Naive thymus-derived CD4-positive, alpha-beta T cell (primary cell): Measurements from ENCODE around the gene IL15. TPM values are rescaled to one million over a fixed set of nuclear protein-coding genes. Genes with fewer than 3 reads are reported as not detected.

Source experiments
- ATAC-seq: fragments of 150-1000 bp; cut with Tn5 transposase; 2 replicates; pipeline ENCODE4 v1.10.0; 2021; ENCODE audit warnings: mild to moderate bottlenecking, moderate library complexity
- CTCF ChIA-PET: fragments of 350-600 bp; sonication (Branson Sonifier 250); formaldehyde crosslinking; loops from one replicate; lab custom pipeline; 2021; ENCODE audit warnings: antibody characterized with exemption; lab: Charles Lee
- POLR2A ChIA-PET: fragments of 350-600 bp; sonication (Branson Sonifier 250); formaldehyde crosslinking; loops from one replicate; lab custom pipeline; 2021; ENCODE audit warnings: antibody characterized with exemption, inconsistent platforms; lab: Charles Lee
- DNase-seq, 9 donors: peaks; one replicate each; pipeline versions ENCODE4 v3.0.0 to v3.0.0-alpha.2; 2020 to 2022; ENCODE audit warnings: mixed read lengths in 1 of 9
- H3K27ac ChIP-seq: one replicate; pipeline ENCODE4 v1.7.0; 2013; ENCODE audit warnings: mild to moderate bottlenecking, low read depth, low read length, moderate library complexity
- H3K27me3 ChIP-seq, 2 donors: one replicate each; pipeline ENCODE4 v1.7.0; 2013; ENCODE audit warnings: low read length in 2 of 2, mild to moderate bottlenecking in 2 of 2, moderate library complexity in 2 of 2; ENCODE audit not compliant: control insufficient read depth in 2 of 2, insufficient read depth in 2 of 2
- H3K36me3 ChIP-seq, 3 experiments: 1 replicate in 2 of 3; 2 replicates in 1 of 3; pipeline ENCODE4 v1.7.0; 2013; ENCODE audit warnings: low read length in 3 of 3, mild to moderate bottlenecking in 3 of 3, moderate library complexity in 1 of 3; ENCODE audit not compliant: insufficient read depth in 3 of 3, control insufficient read depth in 2 of 3
- H3K4me1 ChIP-seq, 2 donors: one replicate each; pipeline ENCODE4 v1.7.0; 2013; ENCODE audit warnings: low read length in 2 of 2, mild to moderate bottlenecking in 2 of 2, moderate library complexity in 1 of 2; ENCODE audit not compliant: control insufficient read depth in 2 of 2, insufficient read depth in 2 of 2
- H3K4me3 ChIP-seq: 2 replicates; pipeline ENCODE4 v1.7.0; 2013; ENCODE audit warnings: mild to moderate bottlenecking, low read length
- H3K9me3 ChIP-seq, 3 experiments: 1 replicate in 2 of 3; 2 replicates in 1 of 3; pipeline ENCODE4 v1.7.0; 2013; ENCODE audit warnings: low read length in 3 of 3; ENCODE audit not compliant: control insufficient read depth in 2 of 3
- H3K27ac Mint-ChIP-seq, 9 donors: one replicate each; pipeline ENCODE4 v1.8.0; 2020 to 2022; ENCODE audit warnings: mixed read lengths in 9 of 9, mild to moderate bottlenecking in 8 of 9, moderate library complexity in 5 of 9, inconsistent platforms in 2 of 9
- H3K27me3 Mint-ChIP-seq, 5 donors: one replicate each; pipeline ENCODE4 v1.8.0; 2021 to 2022; ENCODE audit warnings: mixed read lengths in 5 of 5, mild to moderate bottlenecking in 1 of 5
- H3K36me3 Mint-ChIP-seq, 5 donors: one replicate each; pipeline ENCODE4 v1.8.0; 2020 to 2022; ENCODE audit warnings: mixed read lengths in 5 of 5, mild to moderate bottlenecking in 3 of 5, inconsistent platforms in 1 of 5
- H3K4me1 Mint-ChIP-seq, 7 donors: one replicate each; pipeline ENCODE4 v1.8.0; 2020 to 2022; ENCODE audit warnings: mixed read lengths in 7 of 7, mild to moderate bottlenecking in 3 of 7, inconsistent platforms in 1 of 7
- H3K4me3 Mint-ChIP-seq, 10 donors: one replicate each; pipeline ENCODE4 v1.8.0; 2020 to 2022; ENCODE audit warnings: mild to moderate bottlenecking in 10 of 10, mixed read lengths in 10 of 10, moderate library complexity in 6 of 10, inconsistent platforms in 2 of 10
- H3K9me3 Mint-ChIP-seq, 11 donors: one replicate each; pipeline ENCODE4 v1.8.0; 2020 to 2022; ENCODE audit warnings: mixed read lengths in 11 of 11, mild to moderate bottlenecking in 4 of 11, inconsistent platforms in 1 of 11, moderate library complexity in 1 of 11
- intact Hi-C, 2 donors: fragments of 100-400 bp; cut with micrococcal nuclease; formaldehyde crosslinking; loops; one replicate each; pipeline ENCODE4 v1.15.1; 2023
- polyA plus RNA-seq, 2 donors: library from polyadenylated mRNA; unstranded; fragments of 300-500 nt; fragmentation: Illumina TruSeq; gene quantifications; one replicate each; pipeline ENCODE4 v1.2.3, GENCODE V29; 2021
- total RNA-seq, 6 experiments: library from RNA in 5 of 6; stranded (reverse) in 5 of 6; gene quantifications; 1 replicate in 5 of 6; 2 replicates in 1 of 6; pipeline ENCODE4 v1.2.3 and lab custom pipeline; 2021 to 2026

Gene IL15
- total and polyA plus RNA-seq, 7 experiments from 2014 or later = 0.47 to 8.7 (median 0.64) TPM

DNA sequence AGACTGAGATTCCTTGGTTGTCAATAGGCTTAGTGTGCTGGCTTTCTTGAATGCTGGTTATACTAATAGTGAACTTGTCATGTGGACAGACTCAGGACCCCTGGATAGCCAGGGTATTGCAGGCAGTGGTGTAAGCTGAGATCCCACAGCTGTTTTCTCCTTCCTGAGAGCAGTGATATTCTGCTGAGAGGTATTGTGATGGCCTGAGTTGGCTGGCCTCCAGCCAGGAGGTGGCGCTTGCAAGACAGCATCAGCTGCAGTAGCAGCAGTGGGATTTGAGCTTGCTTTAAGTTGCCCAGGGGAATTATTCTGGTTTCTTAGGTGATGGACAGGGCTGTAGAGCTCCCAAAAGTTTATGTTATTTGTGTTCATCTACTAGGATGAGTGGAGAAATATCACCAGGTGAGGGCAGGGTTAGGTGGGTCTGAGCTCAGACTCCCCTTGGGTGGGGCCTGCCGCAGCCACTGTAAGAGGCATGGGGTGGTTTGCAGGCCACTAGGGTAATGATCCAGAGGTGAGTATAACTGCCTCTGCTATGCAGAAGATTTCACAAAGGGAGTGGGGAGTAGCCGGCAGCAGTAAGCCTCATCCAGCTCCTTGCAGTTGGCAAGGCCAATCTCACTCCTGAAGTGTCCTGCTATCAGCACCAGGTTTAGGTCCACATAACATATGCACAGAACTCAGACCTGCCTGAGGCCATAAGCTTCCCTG lies 66.2 kb downstream of the IL15 start:
- Histone ChIP-seq H3K4me1 (peaks cover 0 to 8% of the 10 kb centered on the region in 2 donors), H3K4me3 (no peak overlapping the region), H3K27me3 (peaks cover 0 to 4% of the 10 kb centered on the region in 2 donors), H3K36me3 (no peaks in the 10 kb centered on the region), H3K9me3 (peaks cover 0 to 5% (median 0%) of the 10 kb centered on the region in 3 experiments), H3K27ac (no peak overlapping the region)
- ATAC-seq = no peak
- DNase-seq = no peak
- POLR2A ChIA-PET = interaction anchor here (0.7 kb wide), 1 partner anchor 14 kb away, joined by 3 read pairs; no protein-coding TSS in a partner anchor
- CTCF ChIA-PET = no interaction called here
- Mint-ChIP-seq H3K4me3 (no peak overlapping the region), H3K36me3 (no peaks in the 10 kb centered on the region), H3K9me3 (peaks cover 0 to 22% (median 8%) of the 10 kb centered on the region in 11 donors), H3K27ac (no peak overlapping the region), H3K27me3 (peaks cover 0 to 9% (median 4%) of the 10 kb centered on the region in 5 donors), H3K4me1 (peaks cover 0 to 4% (median 0%) of the 10 kb centered on the region in 7 donors)
- intact Hi-C loops = loop anchor here (1.0 to 2.0 kb wide), 2 partner anchors 1144 to 1145 kb away; partner anchors contain the start of gene INPP4B (in 1 of the 2)

GRCh38 chr4:141703497-141703896 lies 67.1 kb downstream of the IL15 start:
- no peaks in the 10 kb centered on the region for H3K36me3 Mint-ChIP-seq
- intact Hi-C loops = loop anchor here in 1 of 2 donors (2.0 kb wide), 1 partner anchor 1143 kb away; the partner anchor contains the start of gene INPP4B
- peaks cover 0 to 9% (median 4%) of the 10 kb centered on the region in 5 donors for H3K27me3 Mint-ChIP-seq
- ATAC-seq (no peak), DNase-seq (no peak)
- H3K9me3 Mint-ChIP-seq = peaks cover 0 to 30% (median 8%) of the 10 kb centered on the region in 11 donors
- peaks cover 0 to 10% (median 0%) of the 10 kb centered on the region in 3 experiments for H3K9me3 ChIP-seq
- H3K27me3 ChIP-seq = peaks cover 0 to 4% of the 10 kb centered on the region in 2 donors
- no peak overlapping the region for H3K27ac Mint-ChIP-seq
- no peak overlapping the region for H3K4me3 Mint-ChIP-seq
- CTCF ChIA-PET = interaction anchor here (0.6 kb wide), 3 partner anchors 9 to 1256 kb away, joined by 3 to 7 read pairs (median 4); no protein-coding TSS in a partner anchor
- no peak overlapping the region for H3K27ac ChIP-seq
- POLR2A ChIA-PET = no interaction called here
- peaks cover 0 to 8% of the 10 kb centered on the region in 2 donors for H3K4me1 ChIP-seq
- H3K36me3 ChIP-seq = no peaks in the 10 kb centered on the region
- H3K4me3 ChIP-seq = no peak overlapping the region
- H3K4me1 Mint-ChIP-seq = peaks cover 0 to 4% (median 0%) of the 10 kb centered on the region in 7 donors

GRCh38 chr4:141705048-141705746 lies 68.8 kb downstream of the IL15 start:
- H3K4me1 ChIP-seq = peaks cover 0 to 8% of the 10 kb centered on the region in 2 donors
- H3K27me3 ChIP-seq = peaks cover 0 to 4% of the 10 kb centered on the region in 2 donors
- H3K4me1 Mint-ChIP-seq = peaks cover 0 to 4% (median 0%) of the 10 kb centered on the region in 7 donors
- no peaks in the 10 kb centered on the region for H3K36me3 Mint-ChIP-seq
- H3K9me3 Mint-ChIP-seq = peaks cover 0 to 32% (median 8%) of the 10 kb centered on the region in 11 donors
- no peak for DNase-seq
- H3K9me3 ChIP-seq = peaks cover 0 to 10% (median 0%) of the 10 kb centered on the region in 3 experiments
- H3K27me3 Mint-ChIP-seq = peaks cover 0 to 9% (median 0%) of the 10 kb centered on the region in 5 donors
- no peak for ATAC-seq
- no peak overlapping the region for H3K4me3 Mint-ChIP-seq
- H3K27ac ChIP-seq = no peak overlapping the region
- no peaks in the 10 kb centered on the region for H3K36me3 ChIP-seq
- intact Hi-C loops = loop anchor here in 1 of 2 donors (5.0 kb wide), 1 partner anchor 67 kb away; no protein-coding TSS in a partner anchor
- CTCF ChIA-PET = no interaction called here
- POLR2A ChIA-PET = no interaction called here
- H3K4me3 ChIP-seq = no peak overlapping the region
- H3K27ac Mint-ChIP-seq = no peak overlapping the region

- Histone ChIP-seq H3K4me1 (peaks cover 0 to 8% of the 10 kb centered on the region in 2 donors), H3K9me3 (peaks cover 0 to 10% (median 0%) of the 10 kb centered on the region in 3 experiments), H3K27me3 (peaks cover 0 to 4% of the 10 kb centered on the region in 2 donors), H3K27ac (no peak overlapping the region), H3K36me3 (no peaks in the 10 kb centered on the region), H3K4me3 (no peak overlapping the region)
- ATAC-seq = no peak
- Mint-ChIP-seq H3K4me1 (peaks cover 0 to 4% (median 0%) of the 10 kb centered on the region in 7 donors), H3K27ac (no peak overlapping the region), H3K4me3 (no peak overlapping the region), H3K27me3 (peaks cover 0 to 8% (median 0%) of the 10 kb centered on the region in 5 donors), H3K36me3 (no peaks in the 10 kb centered on the region), H3K9me3 (peaks cover 0 to 32% (median 8%) of the 10 kb centered on the region in 11 donors)
- POLR2A ChIA-PET = interaction anchor here (0.6 kb wide), 1 partner anchor 47 kb away, joined by 3 read pairs; no protein-coding TSS in a partner anchor
- no peak for DNase-seq
- intact Hi-C loops = loop anchor here in 1 of 2 donors (5.0 kb wide), 1 partner anchor 66 kb away; no protein-coding TSS in a partner anchor
- CTCF ChIA-PET = no interaction called here
Measured at GRCh38 chr4:141705747-141706377, 69.5 kb downstream of the IL15 start.

- no peak overlapping the region for H3K4me3 ChIP-seq
Measured at GRCh38 chr4:141706445-141706844, 70.1 kb downstream of the IL15 start.

GRCh38 chr4:141711211-141711610 lies 74.8 kb downstream of the IL15 start:
- no peaks in the 10 kb centered on the region for H3K36me3 ChIP-seq
- intact Hi-C loops = loop anchor here in 1 of 2 donors (5.0 kb wide), 1 partner anchor 404 kb away; no protein-coding TSS in a partner anchor
- H3K4me1 ChIP-seq = peaks cover 0 to 6% of the 10 kb centered on the region in 2 donors
- Mint-ChIP-seq H3K4me3 (no peak overlapping the region), H3K4me1 (no peaks in the 10 kb centered on the region), H3K9me3 (peaks cover 0 to 30% (median 8%) of the 10 kb centered on the region in 11 donors), H3K36me3 (peaks cover 0 to 5% (median 0%) of the 10 kb centered on the region in 5 donors), H3K27ac (no peak overlapping the region), H3K27me3 (peaks cover 0 to 9% (median 0%) of the 10 kb centered on the region in 5 donors)
- DNase-seq (no peak), ATAC-seq (no peak)
- peaks cover 0 to 4% of the 10 kb centered on the region in 2 donors for H3K27me3 ChIP-seq
- H3K4me3 ChIP-seq = no peak overlapping the region
- no peak overlapping the region for H3K27ac ChIP-seq
- ChIA-PET POLR2A (no interaction called here), CTCF (no interaction called here)
- H3K9me3 ChIP-seq = peaks cover 0 to 10% (median 0%) of the 10 kb centered on the region in 3 experiments

More at GRCh38 chr4:141706445-141706844, 70.1 kb downstream of the IL15 start:
- Mint-ChIP-seq H3K9me3 (peaks cover 0 to 32% (median 8%) of the 10 kb centered on the region in 11 donors), H3K27ac (no peak overlapping the region), H3K4me3 (no peak overlapping the region), H3K27me3 (peaks cover 0 to 5% (median 0%) of the 10 kb centered on the region in 5 donors), H3K36me3 (no peaks in the 10 kb centered on the region), H3K4me1 (peaks cover 0 to 4% (median 0%) of the 10 kb centered on the region in 7 donors)
- DNase-seq (no peak), ATAC-seq (no peak)
- H3K27me3 ChIP-seq = peaks cover 0 to 4% of the 10 kb centered on the region in 2 donors
- CTCF ChIA-PET = no interaction called here
- no peaks in the 10 kb centered on the region for H3K36me3 ChIP-seq
- intact Hi-C loops = loop anchor here in 1 of 2 donors (5.0 kb wide), 1 partner anchor 66 kb away; no protein-coding TSS in a partner anchor
- peaks cover 0 to 10% (median 0%) of the 10 kb centered on the region in 3 experiments for H3K9me3 ChIP-seq
- H3K27ac ChIP-seq = no peak overlapping the region
- H3K4me1 ChIP-seq = peaks cover 0 to 8% of the 10 kb centered on the region in 2 donors
- POLR2A ChIA-PET = interaction anchor here (0.6 kb wide), 1 partner anchor 46 kb away, joined by 3 read pairs; no protein-coding TSS in a partner anchor
